SK-N-SH (cell line): Measurements from ENCODE around the gene METTL15.

Source experiments
- CTCF ChIP-seq: fragments of 200-600 bp; sonication (generic); IDR thresholded peaks from 2 replicates; pipeline ENCODE4 v1.6.1; 2017; ENCODE audit warnings: antibody characterized with exemption, mild to moderate bottlenecking, moderate library complexity
- ELF1 ChIP-seq: IDR thresholded peaks from 2 replicates; pipeline ENCODE4 v1.4.0; 2012
- JUND ChIP-seq: IDR thresholded peaks from 2 replicates; pipeline ENCODE4 v1.4.0; 2012
- NRF1 ChIP-seq: IDR thresholded peaks from 2 replicates; pipeline ENCODE4 v1.6.1; 2012; ENCODE audit warnings: low read depth, mild to moderate bottlenecking, low read length
- POLR2AphosphoS5 ChIP-seq: IDR thresholded peaks from 2 replicates; pipeline ENCODE4 v1.6.1; 2012; ENCODE audit warnings: low read depth, low read length
- REST ChIP-seq: IDR thresholded peaks from 2 replicates; pipeline ENCODE4 v1.6.1; 2012; ENCODE audit warnings: mild to moderate bottlenecking, low read depth, low read length, moderate library complexity
- YY1 ChIP-seq: IDR thresholded peaks from 2 replicates; pipeline ENCODE4 v1.4.0; 2012; ENCODE audit warnings: low read depth, mild to moderate bottlenecking
- ZBTB33 ChIP-seq: IDR thresholded peaks from 2 replicates; pipeline ENCODE4 v1.4.0; 2012; ENCODE audit warnings: low read depth, borderline replicate concordance

- no peak for TF ChIP-seq ELF1
- no peak for TF ChIP-seq CTCF
- no peak for TF ChIP-seq NRF1
- no peak for TF ChIP-seq ZBTB33
- TF ChIP-seq REST = no peak
- TF ChIP-seq POLR2AphosphoS5 = no peak
- no peak for TF ChIP-seq JUND
- no peak for TF ChIP-seq YY1
These were observed 229.5 kb downstream of the METTL15 start for GRCh38 chr11:28337701-28338100.
